Ishikawa (cell line): ENCODE measurements around the gene KIF16B.

Source experiments
- CEBPB ChIP-seq: IDR thresholded peaks from 2 replicates; pipeline ENCODE4 v1.6.1; 2012
- CREB1 ChIP-seq: IDR thresholded peaks from 2 replicates; pipeline ENCODE4 v1.6.1; 2012; ENCODE audit warnings: low read depth
- EGR1 ChIP-seq: IDR thresholded peaks from 2 replicates; pipeline ENCODE4 v1.6.1; 2012
- EP300 ChIP-seq: IDR thresholded peaks from 2 replicates; pipeline ENCODE4 v1.6.1; 2012; ENCODE audit warnings: borderline replicate concordance
- FOXM1 ChIP-seq: IDR thresholded peaks from 2 replicates; pipeline ENCODE4 v1.6.1; 2012; ENCODE audit warnings: low read depth, borderline replicate concordance
- NFIC ChIP-seq: IDR thresholded peaks from 2 replicates; pipeline ENCODE4 v1.6.1; 2012
- RAD21 ChIP-seq: IDR thresholded peaks from 2 replicates; pipeline ENCODE4 v1.6.1; 2012; ENCODE audit warnings: low read depth
- REST ChIP-seq: IDR thresholded peaks from 2 replicates; pipeline ENCODE4 v1.6.1; 2012; ENCODE audit warnings: low read depth, mild to moderate bottlenecking
- TAF1 ChIP-seq: IDR thresholded peaks from 2 replicates; pipeline ENCODE4 v1.6.1; 2012; ENCODE audit warnings: low read depth, mild to moderate bottlenecking
- TCF12 ChIP-seq: IDR thresholded peaks from 2 replicates; pipeline ENCODE4 v1.6.1; 2012; ENCODE audit warnings: low read depth
- TEAD4 ChIP-seq: IDR thresholded peaks from 2 replicates; pipeline ENCODE4 v1.6.1; 2012
- YY1 ChIP-seq: IDR thresholded peaks from 2 replicates; pipeline ENCODE4 v1.6.1; 2012; ENCODE audit warnings: low read depth
- ZBTB7A ChIP-seq: IDR thresholded peaks from 2 replicates; pipeline ENCODE4 v1.6.1; 2012; ENCODE audit warnings: low read depth
- TF ChIP-seq, protein P1 (sequence below): IDR thresholded peaks from 2 replicates; pipeline ENCODE4 v1.6.1; 2012
- TF ChIP-seq, protein P2 (sequence below): IDR thresholded peaks from 2 replicates; pipeline ENCODE4 v1.6.1; 2012

Gene KIF16B

DNA sequence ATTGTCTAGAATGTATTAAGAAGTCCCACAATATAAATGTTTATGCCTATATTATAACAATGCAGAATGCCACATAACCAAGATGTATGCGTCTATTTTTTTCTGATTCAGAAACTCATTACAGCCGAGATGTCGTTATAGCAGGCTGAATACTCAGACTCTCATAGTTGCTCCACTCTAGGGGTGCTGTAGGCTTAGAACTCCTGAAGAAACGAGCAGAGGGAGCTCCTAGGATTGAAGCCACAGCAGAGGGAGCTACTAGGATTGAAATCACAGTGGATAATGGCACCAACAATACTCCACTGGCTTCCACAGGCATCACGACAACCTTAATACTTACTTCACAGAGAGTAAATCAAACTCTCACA lies 208.9 kb downstream of the KIF16B start:
- TF ChIP-seq, protein P1, sequence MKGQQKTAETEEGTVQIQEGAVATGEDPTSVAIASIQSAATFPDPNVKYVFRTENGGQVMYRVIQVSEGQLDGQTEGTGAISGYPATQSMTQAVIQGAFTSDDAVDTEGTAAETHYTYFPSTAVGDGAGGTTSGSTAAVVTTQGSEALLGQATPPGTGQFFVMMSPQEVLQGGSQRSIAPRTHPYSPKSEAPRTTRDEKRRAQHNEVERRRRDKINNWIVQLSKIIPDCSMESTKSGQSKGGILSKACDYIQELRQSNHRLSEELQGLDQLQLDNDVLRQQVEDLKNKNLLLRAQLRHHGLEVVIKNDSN = no peak
- TF ChIP-seq TCF12 = no peak
- TF ChIP-seq EP300 = no peak

DNA sequence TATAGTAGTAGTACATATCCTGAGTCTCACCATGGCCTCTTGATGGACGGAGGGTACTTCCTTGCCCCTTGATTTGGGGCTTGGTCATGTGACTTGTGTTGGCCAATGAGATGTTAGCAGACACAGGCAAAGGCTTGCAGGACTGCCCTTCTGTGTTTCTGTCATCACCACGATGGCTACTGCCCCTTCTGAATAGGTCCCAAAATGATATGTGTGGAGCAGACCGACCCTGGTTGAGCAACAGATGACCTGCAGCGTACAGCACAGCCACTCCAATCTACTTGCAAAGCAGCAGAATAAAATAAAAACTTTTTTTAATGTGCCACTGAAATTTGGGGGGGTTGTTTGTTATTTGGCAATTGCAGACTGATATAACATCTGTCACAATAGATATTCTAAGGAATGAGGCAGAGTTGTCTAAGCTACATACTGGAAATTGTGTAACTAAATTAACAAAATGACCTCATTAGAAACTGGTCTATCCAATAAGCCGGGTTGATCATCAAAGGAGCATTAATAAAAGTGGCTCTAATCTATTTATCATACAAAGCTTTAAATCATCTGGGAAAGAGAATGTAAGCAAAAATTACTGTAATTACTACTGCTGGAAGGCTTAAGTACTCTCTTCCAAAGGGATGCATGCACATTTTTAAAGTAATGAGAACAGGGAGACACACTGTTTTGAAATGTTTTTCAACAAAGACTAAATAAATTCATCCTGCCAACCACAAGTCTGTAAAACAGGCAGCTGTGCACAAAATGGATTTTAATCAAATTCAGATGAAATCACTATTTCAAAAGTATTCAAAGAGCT lies 209.5 kb downstream of the KIF16B start:
- TF ChIP-seq EGR1 (no peak), TCF12 (no peak), EP300 (no peak), CEBPB (no peak), REST (no peak), TAF1 (no peak), TEAD4 (no peak), ZBTB7A (no peak), NFIC (no peak), FOXM1 (no peak)
- TF ChIP-seq, protein P1 = no peak
- TF ChIP-seq, protein P2, sequence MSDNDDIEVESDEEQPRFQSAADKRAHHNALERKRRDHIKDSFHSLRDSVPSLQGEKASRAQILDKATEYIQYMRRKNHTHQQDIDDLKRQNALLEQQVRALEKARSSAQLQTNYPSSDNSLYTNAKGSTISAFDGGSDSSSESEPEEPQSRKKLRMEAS = no peak

DNA sequence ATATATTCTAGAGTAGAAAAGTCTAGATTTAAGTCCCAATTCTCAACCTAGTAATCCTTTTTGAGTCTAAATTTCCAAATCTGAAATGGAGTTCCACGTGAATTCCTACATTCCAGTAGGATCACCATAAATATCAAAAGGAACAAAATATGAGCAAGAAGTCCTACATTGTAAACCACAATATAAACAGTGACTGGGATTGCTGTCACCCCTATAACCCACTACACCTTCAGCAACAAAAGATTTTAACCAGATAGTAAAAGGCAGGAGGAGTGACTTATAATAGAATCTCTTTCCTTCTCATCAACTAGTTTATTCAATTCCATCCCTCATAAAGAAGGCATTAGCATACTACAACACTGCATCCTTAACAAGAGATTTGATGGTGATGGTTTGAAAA lies 210.6 kb downstream of the KIF16B start:
- TF ChIP-seq CREB1 (no peak), EGR1 (no peak), TCF12 (no peak), TAF1 (no peak), CEBPB (no peak), RAD21 (no peak), TEAD4 (no peak), EP300 (no peak)
- TF ChIP-seq, protein P1 = no peak
- TF ChIP-seq, protein P2 = no peak

DNA sequence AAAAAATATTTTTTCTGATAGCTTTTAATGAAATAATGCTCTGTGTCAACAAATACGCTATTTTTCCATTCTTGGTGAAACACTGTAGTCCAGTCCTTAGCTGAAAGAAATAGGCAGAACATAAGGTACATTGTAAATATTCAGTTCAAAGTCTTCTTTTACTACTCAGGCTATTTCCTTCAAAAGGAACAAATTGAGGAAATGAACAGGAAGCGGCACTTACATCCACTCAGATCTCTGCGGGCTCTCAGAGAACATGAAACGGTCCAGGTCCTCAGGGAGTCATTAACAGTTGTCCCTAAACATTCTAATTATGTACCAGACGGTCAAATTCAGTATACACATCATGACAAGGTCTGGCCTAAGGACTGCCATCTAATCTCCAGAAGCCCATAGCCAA lies 212.6 kb downstream of the KIF16B start:
- TF ChIP-seq TEAD4 (no peak), EP300 (no peak), TCF12 (no peak), TAF1 (no peak), RAD21 (no peak), REST (no peak), ZBTB7A (no peak), CREB1 (no peak), NFIC (no peak), CEBPB (no peak), EGR1 (no peak)
- TF ChIP-seq, protein P2 = no peak
- TF ChIP-seq, protein P1 = no peak

DNA sequence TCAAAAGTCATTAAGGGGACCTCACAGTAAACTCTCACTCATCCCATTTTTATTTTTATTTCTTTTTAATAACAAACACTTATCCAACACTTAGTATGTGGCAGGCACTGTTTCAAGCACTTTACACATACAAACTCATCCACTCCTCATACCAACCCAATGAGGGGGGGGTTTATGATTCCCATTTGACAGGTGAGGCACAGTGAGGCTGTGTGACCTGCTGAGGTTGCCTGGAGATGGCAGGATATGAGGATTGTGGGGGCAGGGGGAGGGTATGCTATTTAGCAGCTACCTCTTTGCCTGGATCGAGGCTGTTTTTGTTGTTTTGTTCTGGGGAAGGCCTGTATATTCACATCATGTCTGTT lies 219.8 kb downstream of the KIF16B start:
- TF ChIP-seq, protein P2 = no peak
- TF ChIP-seq TAF1 = no peak
- TF ChIP-seq TCF12 = no peak
- no peak for TF ChIP-seq RAD21
- no peak for TF ChIP-seq NFIC
- TF ChIP-seq EGR1 = no peak
- TF ChIP-seq CREB1 = no peak
- no peak for TF ChIP-seq YY1
- TF ChIP-seq, protein P1 = no peak
- TF ChIP-seq CEBPB = no peak
- TF ChIP-seq FOXM1 = no peak
- no peak for TF ChIP-seq TEAD4
- TF ChIP-seq EP300 = no peak
- TF ChIP-seq ZBTB7A = no peak
- TF ChIP-seq REST = no peak
